Chondrocyte (in vitro differentiated cells): Measurements from ENCODE around the gene LYZL1. TPM values are rescaled to one million over a fixed set of nuclear protein-coding genes. Genes with fewer than 3 reads are reported as not detected.

ENCODE experiments used
- DNase-seq: peaks from one replicate; pipeline ENCODE4 v3.0.0; 2021; ENCODE audit warnings: mixed read lengths, low spot score
- H3K27ac Mint-ChIP-seq: one replicate; pipeline ENCODE4 v1.8.0; 2021; ENCODE audit warnings: mild to moderate bottlenecking, moderate library complexity, mixed read lengths; ENCODE audit not compliant: unreplicated experiment
- H3K27me3 Mint-ChIP-seq: 2 replicates; pipeline ENCODE4 v1.8.0; 2021; ENCODE audit warnings: low read depth, mixed read lengths
- H3K36me3 Mint-ChIP-seq: 2 replicates; pipeline ENCODE4 v1.8.0; 2021; ENCODE audit warnings: low read depth, mixed read lengths
- H3K4me1 Mint-ChIP-seq: 2 replicates; pipeline ENCODE4 v1.8.0; 2021; ENCODE audit warnings: low read depth, mild to moderate bottlenecking, mixed read lengths
- H3K4me3 Mint-ChIP-seq: one replicate; pipeline ENCODE4 v1.8.0; 2021; ENCODE audit warnings: mild to moderate bottlenecking, moderate library complexity, mixed read lengths; ENCODE audit not compliant: unreplicated experiment
- H3K9me3 Mint-ChIP-seq: 2 replicates; pipeline ENCODE4 v1.8.0; 2021; ENCODE audit warnings: low read depth, mixed read lengths
- total RNA-seq: library from RNA; stranded (reverse); gene quantifications from 3 replicates; pipeline ENCODE4 v1.2.1, GENCODE V29; 2021
- TF ChIP-seq, protein P1 (sequence below): fragments of 200-600 bp; sonication (generic); IDR thresholded peaks from 2 replicates; pipeline ENCODE4 v1.5.0; 2021; ENCODE audit warnings: antibody characterized with exemption, mild to moderate bottlenecking, moderate library complexity

LYZL1 gene
- total RNA-seq, 1 donor from 2014 or later, result not detected

DNA sequence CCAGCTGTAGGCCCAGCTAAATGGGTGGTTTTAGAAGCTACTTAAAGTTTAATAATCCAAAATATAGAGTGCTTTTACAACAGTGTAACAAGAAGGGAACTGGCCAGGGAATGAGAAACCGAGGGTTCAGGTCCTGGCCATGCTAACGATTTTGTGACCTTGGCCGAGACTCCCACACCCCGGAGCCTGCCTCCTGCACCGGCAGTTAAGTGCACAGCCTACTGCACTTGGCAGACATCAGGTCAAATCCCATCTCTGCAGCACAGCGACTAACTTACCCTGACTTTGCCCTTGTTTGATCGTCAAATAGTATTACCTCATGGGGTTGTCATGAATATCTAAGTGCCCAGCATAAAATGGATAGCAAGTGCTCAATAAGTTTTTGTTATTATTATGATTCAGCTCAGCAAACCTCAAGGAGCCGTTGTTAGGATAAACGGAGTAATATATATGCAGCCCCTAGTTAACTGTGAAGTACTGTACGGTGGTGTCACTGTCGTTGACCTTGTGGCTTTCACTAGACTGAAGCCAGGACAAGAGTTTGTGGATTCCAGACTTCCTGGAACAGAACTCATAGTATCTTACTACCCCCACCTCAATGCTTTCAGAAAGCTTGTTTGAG lies 35.5 kb downstream of the LYZL1 start:
- no peaks in the 10 kb centered on the region for H3K36me3 Mint-ChIP-seq
- DNase-seq, result no peak
- H3K27me3 Mint-ChIP-seq, result peaks cover 28% of the 10 kb centered on the region
- no peaks in the 10 kb centered on the region for H3K9me3 Mint-ChIP-seq
- TF ChIP-seq, protein P1, sequence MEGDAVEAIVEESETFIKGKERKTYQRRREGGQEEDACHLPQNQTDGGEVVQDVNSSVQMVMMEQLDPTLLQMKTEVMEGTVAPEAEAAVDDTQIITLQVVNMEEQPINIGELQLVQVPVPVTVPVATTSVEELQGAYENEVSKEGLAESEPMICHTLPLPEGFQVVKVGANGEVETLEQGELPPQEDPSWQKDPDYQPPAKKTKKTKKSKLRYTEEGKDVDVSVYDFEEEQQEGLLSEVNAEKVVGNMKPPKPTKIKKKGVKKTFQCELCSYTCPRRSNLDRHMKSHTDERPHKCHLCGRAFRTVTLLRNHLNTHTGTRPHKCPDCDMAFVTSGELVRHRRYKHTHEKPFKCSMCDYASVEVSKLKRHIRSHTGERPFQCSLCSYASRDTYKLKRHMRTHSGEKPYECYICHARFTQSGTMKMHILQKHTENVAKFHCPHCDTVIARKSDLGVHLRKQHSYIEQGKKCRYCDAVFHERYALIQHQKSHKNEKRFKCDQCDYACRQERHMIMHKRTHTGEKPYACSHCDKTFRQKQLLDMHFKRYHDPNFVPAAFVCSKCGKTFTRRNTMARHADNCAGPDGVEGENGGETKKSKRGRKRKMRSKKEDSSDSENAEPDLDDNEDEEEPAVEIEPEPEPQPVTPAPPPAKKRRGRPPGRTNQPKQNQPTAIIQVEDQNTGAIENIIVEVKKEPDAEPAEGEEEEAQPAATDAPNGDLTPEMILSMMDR, result no peak
- no peak overlapping the region for H3K27ac Mint-ChIP-seq
- no peak overlapping the region for H3K4me3 Mint-ChIP-seq
- peaks cover 21% of the 10 kb centered on the region for H3K4me1 Mint-ChIP-seq

DNA sequence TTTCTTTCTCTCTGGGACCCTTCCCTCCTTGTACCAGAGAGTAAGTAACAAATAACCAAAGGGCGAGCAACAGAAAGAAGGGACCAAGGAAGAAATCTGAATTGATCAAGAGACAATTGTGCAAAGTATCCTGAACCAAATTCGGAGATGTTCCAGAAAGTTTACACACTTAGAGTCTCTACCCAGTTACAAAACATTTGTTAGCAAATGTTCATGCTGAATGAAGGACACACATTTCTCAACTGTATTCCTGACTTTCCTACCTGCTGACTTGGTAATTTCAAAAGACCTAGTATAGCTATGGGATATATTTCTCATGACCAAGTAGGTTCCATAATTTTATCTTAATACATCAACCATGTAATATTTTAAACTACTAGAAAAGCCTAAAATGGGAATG lies 37.4 kb downstream of the LYZL1 start:
- Mint-ChIP-seq H3K36me3 (no peaks in the 10 kb centered on the region), H3K27ac (no peak overlapping the region), H3K4me1 (peaks cover 23% of the 10 kb centered on the region), H3K9me3 (no peaks in the 10 kb centered on the region), H3K4me3 (no peak overlapping the region), H3K27me3 (peaks cover 17% of the 10 kb centered on the region)
- no peak for DNase-seq
- TF ChIP-seq, protein P1, result no peak

DNA sequence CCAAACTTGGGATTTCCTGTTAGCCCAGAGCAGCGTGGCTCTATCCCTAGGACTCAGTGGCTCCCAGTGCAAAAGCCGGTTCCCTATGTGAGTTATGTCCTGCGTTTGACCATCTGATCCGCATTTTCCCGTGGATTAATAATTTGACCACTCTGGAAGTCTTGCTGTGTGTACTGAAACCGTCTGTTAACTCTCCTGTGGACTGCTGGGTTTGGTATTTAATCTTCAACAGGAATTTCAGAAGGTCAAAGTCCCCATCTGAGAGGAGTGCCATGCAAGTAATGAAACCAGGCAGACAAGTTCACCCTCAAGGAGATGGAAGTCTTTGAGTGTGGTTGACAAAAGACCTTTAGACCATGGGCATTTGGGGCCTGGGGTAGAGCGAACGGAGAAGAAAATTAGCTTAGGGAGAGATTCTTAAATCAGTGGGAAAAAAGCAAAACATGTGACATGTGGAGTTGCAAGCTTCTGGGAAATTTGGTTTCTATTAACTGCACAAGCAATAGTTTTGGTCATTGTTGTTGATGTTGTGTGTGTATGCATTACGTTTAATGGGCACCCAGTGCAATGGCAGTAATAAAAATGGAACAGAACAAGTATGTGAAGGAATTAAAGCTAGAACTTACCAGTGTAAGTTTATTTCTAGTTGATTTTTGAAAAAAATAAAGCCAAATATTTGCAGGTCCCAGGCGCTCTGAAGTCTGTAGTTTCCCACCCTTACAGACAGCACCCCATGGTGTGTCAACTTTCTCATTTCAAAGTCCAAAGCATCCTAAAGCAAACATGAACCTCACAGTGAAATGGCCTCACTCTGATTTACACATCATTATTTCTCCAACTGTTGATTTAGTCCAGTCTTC lies 38.2 kb downstream of the LYZL1 start:
- TF ChIP-seq, protein P1, result no peak
- DNase-seq, result no peak
- no peak overlapping the region for H3K27ac Mint-ChIP-seq
- H3K9me3 Mint-ChIP-seq, result no peaks in the 10 kb centered on the region
- H3K4me3 Mint-ChIP-seq, result no peak overlapping the region
- H3K36me3 Mint-ChIP-seq, result no peaks in the 10 kb centered on the region
- peaks cover 13% of the 10 kb centered on the region for H3K27me3 Mint-ChIP-seq
- peaks cover 23% of the 10 kb centered on the region for H3K4me1 Mint-ChIP-seq

DNA sequence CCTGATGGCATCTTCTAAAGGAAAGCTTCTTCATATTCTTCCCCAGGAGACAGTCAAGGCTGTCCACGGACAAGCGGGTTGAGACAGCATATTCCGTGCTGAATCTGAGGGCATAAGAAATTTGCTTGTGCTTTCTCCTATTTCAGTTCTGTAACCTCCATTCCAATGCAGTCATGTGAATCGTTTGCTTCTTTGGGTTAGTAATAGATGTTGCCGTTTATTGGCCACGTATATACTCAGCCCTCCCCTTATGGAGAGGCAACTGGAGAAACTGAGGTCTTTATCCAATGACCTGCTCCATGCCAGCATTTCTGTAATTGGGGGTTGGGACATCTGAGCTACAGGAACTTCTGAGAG lies 38.9 kb downstream of the LYZL1 start:
- no peak overlapping the region for H3K27ac Mint-ChIP-seq
- no peaks in the 10 kb centered on the region for H3K36me3 Mint-ChIP-seq
- no peak overlapping the region for H3K4me3 Mint-ChIP-seq
- TF ChIP-seq, protein P1, result no peak
- peaks cover 13% of the 10 kb centered on the region for H3K27me3 Mint-ChIP-seq
- H3K4me1 Mint-ChIP-seq, result peaks cover 23% of the 10 kb centered on the region
- no peaks in the 10 kb centered on the region for H3K9me3 Mint-ChIP-seq
- DNase-seq, result no peak

DNA sequence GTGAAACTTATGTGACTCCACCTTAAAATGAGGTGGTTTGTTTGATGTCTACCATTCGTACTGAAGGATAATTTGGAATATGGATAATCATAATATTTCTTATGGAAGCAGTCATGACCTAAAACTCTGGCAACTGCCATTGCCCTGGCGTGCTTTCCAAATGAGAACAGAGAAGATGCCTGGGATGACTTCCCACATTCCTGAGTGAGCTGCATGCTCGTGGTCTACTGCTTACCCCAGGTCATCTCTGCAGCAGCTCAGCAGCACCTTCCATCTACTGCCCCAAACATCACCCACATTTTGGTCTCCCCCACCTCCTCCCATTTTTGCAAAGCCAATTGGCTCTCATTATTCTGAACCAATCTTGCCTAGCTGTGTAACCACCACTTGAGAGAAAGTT lies 40.1 kb downstream of the LYZL1 start:
- H3K4me1 Mint-ChIP-seq, result peaks cover 16% of the 10 kb centered on the region
- H3K27ac Mint-ChIP-seq, result no peak overlapping the region
- peaks cover 15% of the 10 kb centered on the region for H3K27me3 Mint-ChIP-seq
- no peaks in the 10 kb centered on the region for H3K9me3 Mint-ChIP-seq
- no peaks in the 10 kb centered on the region for H3K36me3 Mint-ChIP-seq
- no peak overlapping the region for H3K4me3 Mint-ChIP-seq
- no peak for DNase-seq
- TF ChIP-seq, protein P1, result no peak
